ENCODE measurements around the gene METTL15.
"Not testable (repeated sequence)": the region's sequence is repeated elsewhere in the genome, so short reads cannot be mapped to it uniquely, and the experiment has no call there.

Gene METTL15

DNA sequence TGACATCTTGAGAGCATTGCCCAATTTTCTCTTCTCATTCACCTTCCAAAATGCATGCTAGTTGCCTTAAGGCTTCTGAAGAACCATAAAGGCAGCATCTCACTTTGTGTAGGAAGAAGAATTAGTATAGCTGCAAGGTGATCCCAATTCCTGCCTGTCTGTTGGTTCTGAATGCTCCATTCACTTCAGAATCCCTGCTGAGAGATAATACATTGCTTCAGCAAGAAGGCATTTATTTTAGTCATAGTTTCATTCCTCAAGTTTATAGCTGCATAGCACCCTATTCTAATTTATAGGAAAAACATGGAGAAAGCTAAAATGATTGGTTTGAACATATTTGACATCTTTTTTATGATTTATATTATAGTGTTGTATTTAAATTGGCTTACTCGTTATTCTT, 181.3 kb downstream of the METTL15 start:
- H3K27ac ChIP-seq (ENCODE audit: low read depth, low read length) = no peak overlapping the region
- H3K9me2 ChIP-seq (replicated peaks; ENCODE audit: insufficient read depth, low read length) = no peaks in the 10 kb centered on the region
- no peak overlapping the region for H3K4me3 ChIP-seq (ENCODE audit: insufficient read depth, low read length, poor library complexity, severe bottlenecking)
- H3K9me3 ChIP-seq (ENCODE audit: insufficient read depth, low read length) = no peaks in the 10 kb centered on the region
- no peaks in the 10 kb centered on the region for H4K20me1 ChIP-seq (ENCODE audit: low read depth, low read length)
- H3K79me2 ChIP-seq (ENCODE audit: insufficient read depth, low read length) = no peaks in the 10 kb centered on the region
- no peak overlapping the region for H2AFZ ChIP-seq (ENCODE audit: low read depth, low read length, severe bottlenecking)
- H3K9ac ChIP-seq (ENCODE audit: low read length) = no peak overlapping the region
- TF ChIP-seq, protein P1, sequence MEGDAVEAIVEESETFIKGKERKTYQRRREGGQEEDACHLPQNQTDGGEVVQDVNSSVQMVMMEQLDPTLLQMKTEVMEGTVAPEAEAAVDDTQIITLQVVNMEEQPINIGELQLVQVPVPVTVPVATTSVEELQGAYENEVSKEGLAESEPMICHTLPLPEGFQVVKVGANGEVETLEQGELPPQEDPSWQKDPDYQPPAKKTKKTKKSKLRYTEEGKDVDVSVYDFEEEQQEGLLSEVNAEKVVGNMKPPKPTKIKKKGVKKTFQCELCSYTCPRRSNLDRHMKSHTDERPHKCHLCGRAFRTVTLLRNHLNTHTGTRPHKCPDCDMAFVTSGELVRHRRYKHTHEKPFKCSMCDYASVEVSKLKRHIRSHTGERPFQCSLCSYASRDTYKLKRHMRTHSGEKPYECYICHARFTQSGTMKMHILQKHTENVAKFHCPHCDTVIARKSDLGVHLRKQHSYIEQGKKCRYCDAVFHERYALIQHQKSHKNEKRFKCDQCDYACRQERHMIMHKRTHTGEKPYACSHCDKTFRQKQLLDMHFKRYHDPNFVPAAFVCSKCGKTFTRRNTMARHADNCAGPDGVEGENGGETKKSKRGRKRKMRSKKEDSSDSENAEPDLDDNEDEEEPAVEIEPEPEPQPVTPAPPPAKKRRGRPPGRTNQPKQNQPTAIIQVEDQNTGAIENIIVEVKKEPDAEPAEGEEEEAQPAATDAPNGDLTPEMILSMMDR (IDR thresholded peaks at IDR 0.05; ENCODE audit: insufficient read depth, low read length, poor library complexity, severe bottlenecking) = no peak
- no peak for TF ChIP-seq EZH2phosphoT487 (conservative IDR thresholded peaks at IDR 0.05; ENCODE audit: low read length)
- H3K36me3 ChIP-seq (ENCODE audit: low read length) = peaks cover 4% of the 10 kb centered on the region; the same call in 1 of the 2 replicates
- H3F3A ChIP-seq (ENCODE audit: insufficient read depth) = no peaks in the 10 kb centered on the region
- H3K27me3 ChIP-seq (ENCODE audit: low read length) = no peaks in the 10 kb centered on the region
- no peak overlapping the region for H3K4me2 ChIP-seq (ENCODE audit: low read depth, low read length, poor library complexity, severe bottlenecking)

DNA sequence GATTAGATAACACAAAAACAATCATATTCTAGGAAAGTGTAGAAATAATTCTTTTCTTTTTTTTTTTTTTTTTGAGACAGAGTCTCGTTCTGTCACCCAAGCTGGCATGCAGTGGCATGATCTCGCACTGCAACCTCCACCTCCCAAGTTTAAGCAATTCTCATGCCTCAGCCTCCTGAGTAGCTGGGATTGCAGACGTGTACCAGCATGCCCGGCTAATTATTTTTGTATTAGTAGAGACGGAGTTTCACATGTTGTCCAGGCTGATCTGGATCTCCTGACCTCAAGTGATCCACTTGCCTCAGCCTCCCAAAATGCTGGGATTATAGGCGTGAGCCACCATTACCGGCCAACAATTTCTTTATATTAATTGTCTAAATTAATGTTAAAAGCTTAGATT, 182.8 kb downstream of the METTL15 start:
- H3F3A ChIP-seq (ENCODE audit: insufficient read depth); H4K20me1 ChIP-seq (ENCODE audit: low read depth, low read length); H3K9me3 ChIP-seq (ENCODE audit: insufficient read depth, low read length); H3K9ac ChIP-seq (ENCODE audit: low read length); H3K27ac ChIP-seq (ENCODE audit: low read depth, low read length); H2AFZ ChIP-seq (ENCODE audit: low read depth, low read length, severe bottlenecking); H3K36me3 ChIP-seq (ENCODE audit: low read length); H3K4me3 ChIP-seq (ENCODE audit: insufficient read depth, low read length, poor library complexity, severe bottlenecking); H3K4me2 ChIP-seq (ENCODE audit: low read depth, low read length, poor library complexity, severe bottlenecking); H3K79me2 ChIP-seq (ENCODE audit: insufficient read depth, low read length); H3K9me2 ChIP-seq (replicated peaks; ENCODE audit: insufficient read depth, low read length); H3K27me3 ChIP-seq (ENCODE audit: low read length): not testable (repeated sequence)

DNA sequence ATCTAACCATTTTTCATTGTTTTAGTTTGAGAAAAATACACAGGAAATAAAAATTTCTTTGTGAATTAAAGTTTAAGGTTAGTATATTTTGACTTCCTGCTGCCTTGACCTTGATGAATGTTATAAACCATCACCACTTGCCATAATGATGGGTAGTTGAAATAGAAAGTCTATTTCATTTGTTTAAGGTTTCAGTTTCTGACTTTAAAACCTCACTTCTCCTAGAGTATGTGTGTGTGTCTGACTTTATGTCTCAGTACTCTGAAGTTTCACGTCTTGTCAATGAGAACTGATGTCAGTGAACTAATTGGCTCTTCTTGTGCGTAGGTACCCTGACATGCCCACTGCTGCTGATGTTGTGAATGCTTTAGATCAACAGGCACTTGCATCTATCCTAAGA, 188.2 kb downstream of the METTL15 start:
- 0 out of 2 replicates have a peak, but pooled peaks cover 3% of the 10 kb centered on the region for H3K36me3 ChIP-seq (ENCODE audit: low read length)
- no peaks in the 10 kb centered on the region for H3K27me3 ChIP-seq (ENCODE audit: low read length)
- no peak overlapping the region for H3K27ac ChIP-seq (ENCODE audit: low read depth, low read length)
- H3K9me2 ChIP-seq (replicated peaks; ENCODE audit: insufficient read depth, low read length) = no peaks in the 10 kb centered on the region
- H3F3A ChIP-seq (ENCODE audit: insufficient read depth) = no peaks in the 10 kb centered on the region
- H3K4me2 ChIP-seq (ENCODE audit: low read depth, low read length, poor library complexity, severe bottlenecking) = no peak overlapping the region
- no peak overlapping the region for H3K9ac ChIP-seq (ENCODE audit: low read length)
- H2AFZ ChIP-seq (ENCODE audit: low read depth, low read length, severe bottlenecking) = no peak overlapping the region
- H3K9me3 ChIP-seq (ENCODE audit: insufficient read depth, low read length) = no peaks in the 10 kb centered on the region
- H3K79me2 ChIP-seq (ENCODE audit: insufficient read depth, low read length) = no peaks in the 10 kb centered on the region
- no peak for TF ChIP-seq EZH2phosphoT487 (conservative IDR thresholded peaks at IDR 0.05; ENCODE audit: low read length)
- TF ChIP-seq, protein P1 (IDR thresholded peaks at IDR 0.05; ENCODE audit: insufficient read depth, low read length, poor library complexity, severe bottlenecking) = no peak
- no peaks in the 10 kb centered on the region for H4K20me1 ChIP-seq (ENCODE audit: low read depth, low read length)
- no peak overlapping the region for H3K4me3 ChIP-seq (ENCODE audit: insufficient read depth, low read length, poor library complexity, severe bottlenecking)

DNA sequence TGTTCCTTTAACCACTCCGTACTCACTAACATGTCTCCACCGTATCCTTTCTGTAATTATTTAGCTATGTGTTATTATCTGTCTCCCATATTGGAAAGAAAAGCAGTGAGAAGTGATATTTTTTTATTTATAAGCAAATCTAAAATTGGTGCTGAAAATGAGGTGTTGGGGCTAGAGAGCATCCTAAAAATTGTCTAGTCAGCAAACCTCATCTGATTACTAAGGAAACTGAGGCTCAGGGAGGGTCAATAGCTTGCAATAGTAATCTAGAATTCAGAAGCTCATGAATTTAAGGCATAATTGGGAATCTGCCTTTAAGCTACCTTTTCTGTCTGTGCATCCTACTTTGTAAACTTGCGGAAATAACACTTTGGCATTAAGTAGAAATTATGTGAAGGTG, 190.0 kb downstream of the METTL15 start:
- Histone ChIP-seq H3K9me3 (ENCODE audit: insufficient read depth, low read length) (no peaks in the 10 kb centered on the region), H3K9ac (ENCODE audit: low read length) (no peak overlapping the region), H3K9me2 (replicated peaks; ENCODE audit: insufficient read depth, low read length) (no peaks in the 10 kb centered on the region), H4K20me1 (ENCODE audit: low read depth, low read length) (no peaks in the 10 kb centered on the region), H3K27ac (ENCODE audit: low read depth, low read length) (no peak overlapping the region), H3K4me2 (ENCODE audit: low read depth, low read length, poor library complexity, severe bottlenecking) (no peak overlapping the region), H3K27me3 (ENCODE audit: low read length) (no peaks in the 10 kb centered on the region), H3K79me2 (ENCODE audit: insufficient read depth, low read length) (no peaks in the 10 kb centered on the region), H3K4me3 (ENCODE audit: insufficient read depth, low read length, poor library complexity, severe bottlenecking) (no peak overlapping the region), H3K36me3 (ENCODE audit: low read length) (0 out of 2 replicates have a peak, but pooled peaks cover 3% of the 10 kb centered on the region), H2AFZ (ENCODE audit: low read depth, low read length, severe bottlenecking) (no peak overlapping the region), H3F3A (ENCODE audit: insufficient read depth) (no peaks in the 10 kb centered on the region)
- TF ChIP-seq EZH2phosphoT487 (conservative IDR thresholded peaks at IDR 0.05; ENCODE audit: low read length) = no peak
- TF ChIP-seq, protein P1 (IDR thresholded peaks at IDR 0.05; ENCODE audit: insufficient read depth, low read length, poor library complexity, severe bottlenecking) = no peak
